Keratinocyte (primary cell): ENCODE data around the gene NSF. TPM values are rescaled to one million over a fixed set of nuclear protein-coding genes. Genes with fewer than 3 reads are reported as not detected.

Experiments
- DNase-seq: peaks from one replicate; pipeline ENCODE4 v3.0.0-alpha.2; 2011; ENCODE audit warnings: low read depth, missing footprints, low spot score
- FAIRE-seq: peaks from 2 replicates; lab custom pipeline; 2011; peaks lifted over from hg19 to GRCh38; lab: Jason Lieb, UNC
- H2AFZ ChIP-seq: 2 replicates; pipeline ENCODE4 v1.6.0; 2012; ENCODE audit warnings: low read length, control low read depth, inconsistent platforms; ENCODE audit not compliant: control insufficient read depth
- H3K27ac ChIP-seq: 2 replicates; pipeline ENCODE4 v1.5.1; 2011; ENCODE audit warnings: low read length; ENCODE audit not compliant: control insufficient read depth, insufficient read depth
- H3K27me3 ChIP-seq: 3 replicates; pipeline ENCODE4 v1.6.0; 2011; ENCODE audit warnings: low read length; ENCODE audit not compliant: control insufficient read depth, insufficient read depth; ENCODE audit errors: extremely low read depth
- H3K36me3 ChIP-seq, 2 experiments: 2 replicates in 1 of 2; 3 replicates in 1 of 2; pipeline ENCODE4 v1.5.1; 2011; ENCODE audit warnings: low read length in 2 of 2, mild to moderate bottlenecking in 1 of 2; ENCODE audit not compliant: control insufficient read depth in 2 of 2, insufficient read depth in 2 of 2; ENCODE audit errors: extremely low read depth in 1 of 2
- H3K4me1 ChIP-seq: 3 replicates; pipeline ENCODE4 v1.5.1; 2011; ENCODE audit warnings: low read length; ENCODE audit not compliant: control insufficient read depth, insufficient read depth; ENCODE audit errors: extremely low read depth
- H3K4me2 ChIP-seq: 3 replicates; pipeline ENCODE4 v1.6.0; 2011; ENCODE audit warnings: low read depth, low read length; ENCODE audit not compliant: control insufficient read depth, insufficient read depth; ENCODE audit errors: extremely low read depth
- H3K4me3 ChIP-seq, 3 experiments: fragments of 200-600 bp in 1 of 3; sonication (generic) in 1 of 3; 2 replicates in 2 of 3; 3 replicates in 1 of 3; pipeline ENCODE4 v1.5.1; 2011 to 2016; ENCODE audit warnings: low read length in 3 of 3, mild to moderate bottlenecking in 3 of 3, control low read depth in 2 of 3, inconsistent platforms in 1 of 3, low read depth in 1 of 3, mixed read lengths in 1 of 3, mixed run types in 1 of 3, moderate library complexity in 1 of 3; ENCODE audit not compliant: control insufficient read depth in 2 of 3, insufficient read depth in 2 of 3; ENCODE audit errors: extremely low read depth in 1 of 3
- H3K79me2 ChIP-seq: 2 replicates; pipeline ENCODE4 v1.6.0; 2012; ENCODE audit warnings: low read length; ENCODE audit not compliant: control insufficient read depth, insufficient read depth
- H3K9ac ChIP-seq: 3 replicates; pipeline ENCODE4 v1.6.0; 2011; ENCODE audit warnings: low read length; ENCODE audit not compliant: control insufficient read depth, insufficient read depth; ENCODE audit errors: extremely low read depth
- H3K9me1 ChIP-seq: 3 replicates; pipeline ENCODE4 v1.6.0; 2011; ENCODE audit warnings: low read length; ENCODE audit not compliant: control insufficient read depth, insufficient read depth; ENCODE audit errors: extremely low read depth
- H3K9me3 ChIP-seq: 2 replicates; pipeline ENCODE4 v1.5.1; 2012; ENCODE audit warnings: low read depth, low read length; ENCODE audit not compliant: control insufficient read depth
- H4K20me1 ChIP-seq: 3 replicates; pipeline ENCODE4 v1.6.0; 2011; ENCODE audit warnings: low read length; ENCODE audit not compliant: control insufficient read depth, insufficient read depth; ENCODE audit errors: extremely low read depth
- CTCF ChIP-seq, 3 experiments: IDR thresholded peaks in 1 of 3; conservative IDR thresholded peaks in 1 of 3; optimal IDR thresholded peaks in 1 of 3; 2 replicates in 2 of 3; 3 replicates in 1 of 3; pipeline versions ENCODE3 to v1.5.1; 2011; ENCODE audit warnings: low read length in 3 of 3, mild to moderate bottlenecking in 3 of 3, moderate library complexity in 2 of 3, control low read depth in 1 of 3, inconsistent platforms in 1 of 3; ENCODE audit not compliant: insufficient read depth in 2 of 3; ENCODE audit errors: extremely low read depth in 1 of 3
- EZH2 ChIP-seq: IDR thresholded peaks from one replicate; pipeline ENCODE4 v1.6.1; 2012; ENCODE audit warnings: inconsistent platforms, mild to moderate bottlenecking, low read length, moderate library complexity
- dilution Hi-C: fragments of 300-500 bp; cut with MboI; formaldehyde crosslinking; loops from one replicate; pipeline ENCODE4 v1.7.0; 2020; ENCODE audit warnings: low sequenced_read_pairs; ENCODE audit not compliant: extremely low pct_ligation_motif_present
- polyA plus RNA-seq, 5 experiments: library from polyadenylated mRNA; depleted of rRNA in 3 of 5; stranded (reverse) in 3 of 5; stranded (forward) in 1 of 5; unstranded in 1 of 5; fragments of >200 nt; gene quantifications; 1 replicate in 1 of 5; 2 replicates in 3 of 5; 3 replicates in 1 of 5; pipeline versions ENCODE4 v1.2.1 to v1.2.3, GENCODE V29; 2011 to 2012; ENCODE audit warnings: missing spikeins in 2 of 5, low read depth in 1 of 5, low replicate concordance in 1 of 5

NSF gene
- polyA plus RNA-seq, 1 donor (not counting 4 experiments of a cell fraction or from before 2014, with no cell fraction given), result 32.3 TPM

GRCh38 chr17:46773676-46774075 lies 183.2 kb downstream of the NSF start:
- DNase-seq (no peak), FAIRE-seq (no peak)
- H3K9me1 ChIP-seq, result no peaks in the 10 kb centered on the region
- dilution Hi-C loops, result no loop called here
- H3K9ac ChIP-seq, result no peak overlapping the region
- H3K27me3 ChIP-seq, result peaks cover 3% of the 10 kb centered on the region
- H3K27ac ChIP-seq, result no peak overlapping the region
- no peaks in the 10 kb centered on the region for H3K36me3 ChIP-seq
- H3K4me2 ChIP-seq, result no peak overlapping the region
- no peak overlapping the region for H2AFZ ChIP-seq
- no peaks in the 10 kb centered on the region for H3K79me2 ChIP-seq
- H3K4me1 ChIP-seq, result peaks cover 18% of the 10 kb centered on the region
- H4K20me1 ChIP-seq, result no peaks in the 10 kb centered on the region
- H3K4me3 ChIP-seq, result no peak overlapping the region
- no peak for TF ChIP-seq EZH2
- TF ChIP-seq CTCF (optimal IDR thresholded peaks at IDR 0.05 in 1 of 3, IDR thresholded peaks at IDR 0.05 in 1 of 3, conservative IDR thresholded peaks at IDR 0.05 in 1 of 3; ENCODE audit: extremely low read depth in 1 of 3, insufficient read depth in 2 of 3, low read length in 3 of 3), result no peak
- no peaks in the 10 kb centered on the region for H3K9me3 ChIP-seq

GRCh38 chr17:46774108-46774737 lies 183.8 kb downstream of the NSF start:
- Histone ChIP-seq H3K4me2 (no peak overlapping the region), H4K20me1 (no peaks in the 10 kb centered on the region), H3K27me3 (peaks cover 3% of the 10 kb centered on the region), H3K4me3 (no peak overlapping the region), H3K9me1 (no peaks in the 10 kb centered on the region), H3K9ac (no peak overlapping the region), H3K9me3 (no peaks in the 10 kb centered on the region), H3K4me1 (peaks cover 18% of the 10 kb centered on the region), H3K36me3 (no peaks in the 10 kb centered on the region), H3K79me2 (no peaks in the 10 kb centered on the region), H2AFZ (no peak overlapping the region), H3K27ac (no peak overlapping the region)
- TF ChIP-seq CTCF (optimal IDR thresholded peaks at IDR 0.05 in 1 of 3, IDR thresholded peaks at IDR 0.05 in 1 of 3, conservative IDR thresholded peaks at IDR 0.05 in 1 of 3; ENCODE audit: extremely low read depth in 1 of 3, insufficient read depth in 2 of 3, low read length in 3 of 3), result no peak
- TF ChIP-seq EZH2, result no peak
- FAIRE-seq (peak; percentile 73), DNase-seq (no peak)
- dilution Hi-C loops, result no loop called here
